CD14-positive monocyte (primary cell): Measurements from ENCODE around the gene F10. TPM values are rescaled to one million over a fixed set of nuclear protein-coding genes. Genes with fewer than 3 reads are reported as not detected.

Experiments used
- DNase-seq, 3 donors: peaks; one replicate each; pipeline ENCODE4 v3.0.0-alpha.2; 2011 to 2022
- H2AFZ ChIP-seq: 2 replicates; pipeline ENCODE4 v1.6.0; 2012; ENCODE audit warnings: mild to moderate bottlenecking, low read depth, low read length, inconsistent platforms; ENCODE audit not compliant: insufficient read depth, poor library complexity, severe bottlenecking
- H3K27ac ChIP-seq, 2 donors: 1 replicate in 1 of 2; 2 replicates in 1 of 2; pipeline ENCODE4 v1.5.1; 2012 to 2013; ENCODE audit warnings: low read length in 2 of 2, control low read depth in 1 of 2, inconsistent platforms in 1 of 2, low read depth in 1 of 2, mild to moderate bottlenecking in 1 of 2
- H3K27me3 ChIP-seq, 2 donors: one replicate each; pipeline versions ENCODE4 v1.6.0 to v1.6.1; 2011 to 2013; ENCODE audit warnings: low read length in 2 of 2; ENCODE audit not compliant: control insufficient read depth in 2 of 2, insufficient read depth in 2 of 2
- H3K36me3 ChIP-seq, 2 donors: replicated peaks in 1 of 2; 1 replicate in 1 of 2; 2 replicates in 1 of 2; pipeline versions ENCODE4 v1.5.1 to v1.6.1; 2012 to 2013; ENCODE audit warnings: low read length in 2 of 2, control low read depth in 1 of 2, inconsistent platforms in 1 of 2, mild to moderate bottlenecking in 1 of 2; ENCODE audit not compliant: insufficient read depth in 2 of 2, control insufficient read depth in 1 of 2
- H3K4me1 ChIP-seq, 2 donors: 1 replicate in 1 of 2; 2 replicates in 1 of 2; pipeline versions ENCODE4 v1.5.1 to v1.6.1; 2012 to 2013; ENCODE audit warnings: low read length in 2 of 2, control low read depth in 1 of 2, inconsistent platforms in 1 of 2, mild to moderate bottlenecking in 1 of 2, moderate library complexity in 1 of 2; ENCODE audit not compliant: insufficient read depth in 2 of 2, control insufficient read depth in 1 of 2
- H3K4me2 ChIP-seq: replicated peaks from 2 replicates; pipeline ENCODE3; 2012; ENCODE audit warnings: low read length, moderate library complexity, mild to moderate bottlenecking; ENCODE audit not compliant: poor library complexity, severe bottlenecking; ENCODE audit errors: extremely low read depth
- H3K4me3 ChIP-seq, 3 experiments: fragments of 200-600 bp in 1 of 3; sonication (generic) in 1 of 3; replicated peaks in 1 of 3; 1 replicate in 2 of 3; 2 replicates in 1 of 3; pipeline ENCODE4 v1.5.1; 2011 to 2013; ENCODE audit warnings: low read length in 3 of 3, mild to moderate bottlenecking in 3 of 3, control low read depth in 2 of 3, low read depth in 2 of 3, inconsistent platforms in 1 of 3, moderate library complexity in 1 of 3
- H3K79me2 ChIP-seq: 2 replicates; pipeline ENCODE4 v1.6.0; 2012; ENCODE audit warnings: mild to moderate bottlenecking, control low read depth, inconsistent platforms, low read length, moderate library complexity; ENCODE audit not compliant: insufficient read depth
- H3K9ac ChIP-seq: 2 replicates; pipeline ENCODE4 v1.6.0; 2017; ENCODE audit warnings: low read length, mild to moderate bottlenecking; ENCODE audit not compliant: insufficient read depth, poor library complexity, severe bottlenecking
- H3K9me3 ChIP-seq, 2 donors: replicated peaks in 1 of 2; 1 replicate in 1 of 2; 2 replicates in 1 of 2; pipeline versions ENCODE4 v1.5.1 to v1.6.1; 2012 to 2013; ENCODE audit warnings: low read length in 2 of 2, control low read depth in 1 of 2; ENCODE audit not compliant: control insufficient read depth in 1 of 2, insufficient read depth in 1 of 2
- H4K20me1 ChIP-seq: 2 replicates; pipeline ENCODE4 v1.6.0; 2012; ENCODE audit warnings: mild to moderate bottlenecking, low read length, control low read depth, moderate library complexity; ENCODE audit not compliant: insufficient read depth
- H3K27ac Mint-ChIP-seq, 7 donors: one replicate each; pipeline ENCODE4 v1.8.0; 2020; ENCODE audit warnings: mild to moderate bottlenecking in 7 of 7, mixed read lengths in 7 of 7, moderate library complexity in 6 of 7, inconsistent platforms in 2 of 7
- H3K27me3 Mint-ChIP-seq, 3 donors: one replicate each; pipeline ENCODE4 v1.8.0; 2021 to 2022; ENCODE audit warnings: low read depth in 3 of 3, mild to moderate bottlenecking in 3 of 3, mixed read lengths in 3 of 3, moderate library complexity in 3 of 3, inconsistent platforms in 1 of 3
- H3K36me3 Mint-ChIP-seq, 2 donors: one replicate each; pipeline ENCODE4 v1.8.0; 2020; ENCODE audit warnings: mixed read lengths in 2 of 2, inconsistent platforms in 1 of 2, mild to moderate bottlenecking in 1 of 2
- H3K4me1 Mint-ChIP-seq: one replicate; pipeline ENCODE4 v1.8.0; 2020; ENCODE audit warnings: mild to moderate bottlenecking, mixed read lengths
- H3K4me3 Mint-ChIP-seq, 2 donors: one replicate each; pipeline ENCODE4 v1.8.0; 2020; ENCODE audit warnings: mild to moderate bottlenecking in 2 of 2, mixed read lengths in 2 of 2, moderate library complexity in 1 of 2
- H3K9me3 Mint-ChIP-seq, 7 donors: one replicate each; pipeline ENCODE4 v1.8.0; 2020 to 2022; ENCODE audit warnings: mixed read lengths in 7 of 7, mild to moderate bottlenecking in 6 of 7, moderate library complexity in 6 of 7, inconsistent platforms in 2 of 7
- CTCF ChIP-seq: fragments of 200-600 bp; IDR thresholded peaks from one replicate; pipeline ENCODE4 v1.8.0; 2022; ENCODE audit warnings: antibody characterized with exemption, mild to moderate bottlenecking
- WGBS: methylation state at CpG from one replicate; pipeline ENCODE4 v1.1.5; 2013; ENCODE audit warnings: missing lambda C conversion rate; ENCODE audit not compliant: insufficient coverage; 5-methylcytosine and 5-hydroxymethylcytosine counted together
- intact Hi-C, 2 donors: fragments of 100-400 bp; cut with micrococcal nuclease; formaldehyde crosslinking; loops; one replicate each; pipeline versions ENCODE4 v1.15.0 to v1.15.1; 2023
- polyA plus RNA-seq, 3 donors: library from polyadenylated mRNA; depleted of rRNA in 1 of 3; unstranded in 2 of 3; stranded (reverse) in 1 of 3; fragments of 300-500 nt in 2 of 3; fragments of >200 nt in 1 of 3; fragmentation: Illumina TruSeq in 2 of 3; gene quantifications; 1 replicate in 2 of 3; 2 replicates in 1 of 3; pipeline ENCODE4 v1.2.3, GENCODE V29; 2012 to 2021

F10 gene
- polyA plus RNA-seq, 3 donors: not detected

- Histone ChIP-seq H3K27me3 (no peaks in the 10 kb centered on the region), H4K20me1 (no peaks in the 10 kb centered on the region), H3K9ac (no peak overlapping the region), H3K4me1 (no peaks in the 10 kb centered on the region), H3K4me2 (no peak overlapping the region), H3K36me3 (no peaks in the 10 kb centered on the region), H3K4me3 (no peak overlapping the region), H3K27ac (no peak overlapping the region), H2AFZ (no peak overlapping the region), H3K79me2 (no peaks in the 10 kb centered on the region), H3K9me3 (no peaks in the 10 kb centered on the region)
- no peaks in the 10 kb centered on the region for H3K36me3 Mint-ChIP-seq
- no peak overlapping the region for H3K27ac Mint-ChIP-seq
- WGBS: no CpG with 5 or more reads among the region's 7 CpGs
- no peak for TF ChIP-seq CTCF
- H3K9me3 Mint-ChIP-seq: no peaks in the 10 kb centered on the region
- no peak overlapping the region for H3K4me3 Mint-ChIP-seq
- intact Hi-C loops: no loop called here
- no peaks in the 10 kb centered on the region for H3K4me1 Mint-ChIP-seq
- no peak for DNase-seq
- peaks cover 0 to 2% (median 2%) of the 10 kb centered on the region in 3 donors for H3K27me3 Mint-ChIP-seq
Observed at GRCh38 chr13:113097651-113098050, 24.9 kb upstream of the F10 start.

GRCh38 chr13:113098162-113098732, 24.4 kb upstream of the F10 start:
- Histone ChIP-seq H3K4me3 (no peak overlapping the region), H3K9me3 (no peaks in the 10 kb centered on the region), H3K9ac (no peak overlapping the region), H2AFZ (no peak overlapping the region), H3K4me1 (no peaks in the 10 kb centered on the region), H3K27ac (no peak overlapping the region), H3K36me3 (no peaks in the 10 kb centered on the region), H4K20me1 (no peaks in the 10 kb centered on the region), H3K4me2 (no peak overlapping the region), H3K79me2 (no peaks in the 10 kb centered on the region), H3K27me3 (no peaks in the 10 kb centered on the region)
- no peak for TF ChIP-seq CTCF
- intact Hi-C loops: no loop called here
- Mint-ChIP-seq H3K27ac (no peak overlapping the region), H3K9me3 (no peaks in the 10 kb centered on the region), H3K4me1 (no peaks in the 10 kb centered on the region), H3K27me3 (peaks cover 2% of the 10 kb centered on the region in 3 donors), H3K36me3 (no peaks in the 10 kb centered on the region), H3K4me3 (no peak overlapping the region)
- DNase-seq: no peak
- 94% methylated on average over 20 of the region's 30 CpGs for WGBS
